Rectal smooth muscle tissue (tissue), 1 donor: Measurements from ENCODE around the gene DPH7.

Source experiments
- H3K27ac ChIP-seq: one replicate; pipeline ENCODE4 v1.7.0; 2013; ENCODE audit warnings: low read depth, low read length, inconsistent platforms
- H3K27me3 ChIP-seq: one replicate; pipeline ENCODE4 v1.7.0; 2013; ENCODE audit warnings: low read length; ENCODE audit not compliant: control insufficient read depth, insufficient read depth
- H3K36me3 ChIP-seq: one replicate; pipeline ENCODE4 v1.7.0; 2013; ENCODE audit warnings: low read length; ENCODE audit not compliant: control insufficient read depth, insufficient read depth
- H3K4me1 ChIP-seq: one replicate; pipeline ENCODE4 v1.7.0; 2013; ENCODE audit warnings: low read length; ENCODE audit not compliant: control insufficient read depth, insufficient read depth
- H3K4me3 ChIP-seq: one replicate; pipeline ENCODE4 v1.7.0; 2013; ENCODE audit warnings: low read length
- H3K9ac ChIP-seq: one replicate; pipeline ENCODE4 v1.7.0; 2013; ENCODE audit warnings: low read length

The DPH7 gene

DNA sequence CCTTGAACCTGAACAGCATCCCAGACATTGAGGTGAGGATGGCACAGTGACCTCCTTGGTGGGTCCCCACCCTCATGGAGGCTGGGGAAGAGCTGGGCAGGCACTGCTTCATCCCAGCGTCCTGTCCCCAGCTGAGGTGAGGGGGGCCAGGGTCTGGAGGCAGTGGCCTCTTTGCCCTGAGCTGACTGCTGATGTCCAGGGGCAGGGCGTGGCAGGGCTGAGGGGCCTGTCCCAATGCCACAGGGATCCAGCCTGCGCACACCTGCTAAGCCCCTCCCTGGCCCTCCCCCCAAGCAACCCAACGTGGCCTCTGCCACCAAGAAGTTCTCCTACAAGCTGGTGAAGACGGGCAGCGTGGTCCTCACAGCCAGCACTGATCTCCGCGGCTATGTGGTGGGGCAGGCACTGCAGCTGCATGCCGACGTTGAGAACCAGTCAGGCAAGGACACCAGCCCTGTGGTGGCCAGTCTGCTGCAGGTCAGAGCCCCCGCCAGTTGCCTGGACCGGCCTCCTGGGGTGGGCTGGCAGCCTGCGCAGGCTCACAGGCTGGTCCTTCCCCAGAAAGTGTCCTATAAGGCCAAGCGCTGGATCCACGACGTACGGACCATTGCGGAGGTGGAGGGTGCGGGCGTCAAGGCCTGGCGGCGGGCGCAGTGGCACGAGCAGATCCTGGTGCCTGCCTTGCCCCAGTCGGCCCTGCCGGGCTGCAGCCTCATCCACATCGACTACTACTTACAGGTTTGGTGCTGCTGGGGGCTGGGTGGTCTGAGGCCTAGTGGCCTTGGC is 35.2 kb upstream of the DPH7 start:
- H3K27ac ChIP-seq, result no peak overlapping the region
- H3K9ac ChIP-seq, result no peak overlapping the region
- H3K4me3 ChIP-seq, result no peak overlapping the region
- peaks cover 14% of the 10 kb centered on the region for H3K36me3 ChIP-seq
- H3K4me1 ChIP-seq, result peaks cover 7% of the 10 kb centered on the region
- H3K27me3 ChIP-seq, result no peaks in the 10 kb centered on the region

DNA sequence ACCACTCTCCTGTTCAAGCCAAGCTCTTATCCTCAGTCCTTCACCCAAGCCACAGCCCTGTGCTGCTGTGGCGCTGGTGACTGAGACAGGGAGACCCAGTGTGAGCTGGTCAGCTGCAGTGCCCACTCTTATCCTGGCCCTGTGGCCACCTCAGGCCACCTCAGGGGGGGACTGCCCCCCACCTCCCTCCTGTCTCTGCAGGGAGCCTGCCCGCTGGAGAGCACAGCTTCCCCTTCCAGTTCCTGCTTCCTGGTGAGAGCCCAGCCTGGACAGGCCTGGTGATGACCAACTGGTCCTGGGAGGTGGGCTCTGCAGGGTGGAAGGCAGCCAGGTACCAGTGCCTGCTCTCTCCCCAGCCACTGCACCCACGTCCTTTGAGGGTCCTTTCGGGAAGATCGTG is 34.5 kb upstream of the DPH7 start:
- Histone ChIP-seq H3K9ac (no peak overlapping the region), H3K27me3 (no peaks in the 10 kb centered on the region), H3K36me3 (peaks cover 14% of the 10 kb centered on the region), H3K4me1 (peaks cover 7% of the 10 kb centered on the region), H3K27ac (no peak overlapping the region), H3K4me3 (no peak overlapping the region)

DNA sequence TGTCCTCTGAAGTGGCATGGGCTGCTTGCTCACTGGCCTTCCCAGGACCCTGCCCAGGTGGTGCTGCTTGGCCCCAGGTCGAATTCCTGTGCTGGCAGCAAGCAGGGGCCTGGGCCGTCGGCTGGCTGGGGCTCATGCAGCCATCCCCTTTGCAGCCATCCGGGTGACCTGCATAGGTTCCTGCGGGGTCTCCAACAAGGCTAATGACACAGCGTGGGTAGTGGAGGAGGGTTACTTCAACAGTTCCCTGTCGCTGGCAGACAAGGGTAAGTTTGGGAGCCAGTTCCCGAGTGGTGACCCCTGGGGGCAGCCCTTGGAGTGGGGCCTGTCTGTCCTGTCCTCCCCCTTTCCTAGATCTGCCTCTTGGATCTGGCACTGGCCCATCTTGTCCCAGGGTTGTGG is 34.0 kb upstream of the DPH7 start:
- Histone ChIP-seq H3K4me1 (peaks cover 4% of the 10 kb centered on the region), H3K27me3 (no peaks in the 10 kb centered on the region), H3K4me3 (no peak overlapping the region), H3K36me3 (peaks cover 14% of the 10 kb centered on the region), H3K9ac (no peak overlapping the region), H3K27ac (no peak overlapping the region)

DNA sequence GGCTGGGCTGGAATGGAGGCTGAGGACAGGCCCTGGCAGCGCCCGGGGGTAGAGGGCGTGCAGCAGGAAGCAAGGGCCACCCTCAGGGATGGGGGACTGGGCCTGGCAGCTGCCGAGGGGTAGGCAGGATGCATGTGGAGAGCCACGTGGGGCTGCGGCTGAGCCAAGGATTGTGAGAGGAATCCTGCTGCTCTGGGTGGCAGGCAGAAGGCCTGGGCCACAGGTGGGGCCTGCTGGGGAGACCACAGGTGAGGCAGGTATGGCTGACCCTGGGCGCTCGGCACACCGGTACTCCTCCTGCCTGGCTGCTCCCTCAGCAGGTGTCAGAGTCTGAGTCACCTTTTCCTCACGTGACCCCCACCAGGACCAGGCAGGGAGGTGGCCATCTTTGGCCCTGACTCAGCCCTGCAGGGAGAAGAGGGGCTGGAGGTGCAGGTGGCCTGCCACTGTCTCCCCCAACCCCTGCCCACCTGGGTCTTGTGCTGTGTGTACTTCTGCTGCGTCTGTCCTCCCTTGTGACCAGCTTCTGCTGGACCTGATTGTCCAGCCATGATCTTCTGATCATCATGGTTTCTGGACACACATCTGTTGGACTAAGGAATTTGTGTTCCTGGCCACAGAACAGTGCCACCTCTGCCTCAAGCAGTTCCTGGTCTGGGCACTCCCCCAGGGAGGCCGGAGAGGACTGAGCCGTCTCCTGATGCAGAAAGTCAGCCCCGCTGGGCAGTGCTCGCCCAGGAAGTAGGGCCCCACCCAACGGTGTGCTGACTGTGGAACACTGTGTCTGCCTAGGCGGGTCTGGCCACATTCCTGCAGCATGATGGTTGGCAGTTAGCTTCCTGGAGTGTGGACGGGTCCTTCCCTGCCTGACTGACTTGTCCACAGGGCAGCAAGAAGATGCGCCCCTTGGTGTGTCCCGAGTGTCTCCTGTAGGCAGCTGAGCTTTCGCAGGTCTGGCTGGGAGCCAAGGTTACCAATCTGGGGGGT is 33.2 kb upstream of the DPH7 start:
- H3K9ac ChIP-seq, result no peak overlapping the region

DNA sequence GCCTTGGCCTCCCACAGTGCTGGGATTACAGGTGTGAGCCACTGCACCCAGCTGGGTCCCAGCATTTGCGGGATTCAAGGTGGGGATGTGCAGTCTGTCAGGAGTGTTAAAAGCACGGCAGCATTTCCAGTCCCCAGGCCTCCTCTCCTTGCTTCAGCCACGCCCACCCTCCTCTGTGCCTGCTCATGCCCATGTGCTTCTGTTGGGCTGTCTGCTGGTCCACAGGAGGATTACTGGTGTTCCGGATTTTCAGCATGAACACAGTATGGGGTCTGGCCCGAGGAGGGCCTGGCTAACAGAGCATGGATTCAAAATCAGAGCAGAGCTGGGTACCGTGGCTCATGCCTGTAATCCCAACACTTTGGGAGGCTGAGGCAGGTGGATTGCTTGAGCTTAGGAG is 32.2 kb upstream of the DPH7 start:
- Histone ChIP-seq H3K4me3 (no peak overlapping the region), H3K4me1 (peaks cover 5% of the 10 kb centered on the region), H3K9ac (no peak overlapping the region)

More for the DNA sequence above, 33.2 kb upstream of the DPH7 start:
- H3K36me3 ChIP-seq, result peaks cover 14% of the 10 kb centered on the region
- H3K27me3 ChIP-seq, result no peaks in the 10 kb centered on the region
- no peak overlapping the region for H3K27ac ChIP-seq
- H3K4me1 ChIP-seq, result no peaks in the 10 kb centered on the region
- peak overlapping the region; percentile 37 for H3K4me3 ChIP-seq

DNA sequence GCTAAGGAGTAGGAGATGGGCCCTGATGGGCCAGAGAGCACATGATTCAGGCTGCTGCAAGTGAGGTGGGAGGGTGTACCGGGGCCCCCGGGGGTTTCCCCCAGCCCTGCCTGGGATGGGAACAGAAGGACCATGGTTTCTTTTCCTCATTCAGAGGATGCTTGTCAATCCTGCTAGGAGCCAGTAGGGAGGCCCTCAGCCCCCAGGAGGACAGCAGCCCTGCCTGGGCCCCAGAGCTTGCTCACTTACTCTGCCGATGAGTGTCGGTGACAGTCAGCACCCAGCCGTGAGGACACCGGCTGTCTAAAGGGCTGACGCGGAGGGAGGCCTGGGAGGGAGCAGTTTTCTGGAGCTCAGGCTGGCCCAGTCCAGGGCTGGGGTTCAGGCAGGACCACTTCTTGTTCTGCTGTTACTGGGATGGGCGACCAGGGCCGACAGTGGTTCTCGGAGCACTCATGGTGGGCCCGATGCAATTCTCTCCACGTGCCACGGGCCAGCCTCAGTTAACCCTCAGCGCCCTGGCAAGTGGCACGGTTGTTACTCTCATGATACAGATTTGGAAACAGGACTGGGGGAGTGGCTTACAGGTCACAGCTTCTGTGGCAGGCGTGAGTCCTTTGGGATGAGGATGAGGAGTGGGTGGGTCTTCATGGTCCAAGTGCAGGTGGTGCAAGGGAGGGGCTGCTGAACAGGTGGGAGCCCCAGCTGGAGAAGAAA is 28.6 kb upstream of the DPH7 start:
- peak overlapping the region; percentile 93 for H3K4me3 ChIP-seq
- H3K27ac ChIP-seq, result no peak overlapping the region
- H3K9ac ChIP-seq, result peak overlapping the region; percentile 21
- H3K36me3 ChIP-seq, result no peaks in the 10 kb centered on the region
- H3K27me3 ChIP-seq, result no peaks in the 10 kb centered on the region
- peaks cover 5% of the 10 kb centered on the region for H3K4me1 ChIP-seq

More for the DNA sequence above, 32.2 kb upstream of the DPH7 start:
- H3K27me3 ChIP-seq, result no peaks in the 10 kb centered on the region
- no peak overlapping the region for H3K27ac ChIP-seq
- H3K36me3 ChIP-seq, result peaks cover 10% of the 10 kb centered on the region

DNA sequence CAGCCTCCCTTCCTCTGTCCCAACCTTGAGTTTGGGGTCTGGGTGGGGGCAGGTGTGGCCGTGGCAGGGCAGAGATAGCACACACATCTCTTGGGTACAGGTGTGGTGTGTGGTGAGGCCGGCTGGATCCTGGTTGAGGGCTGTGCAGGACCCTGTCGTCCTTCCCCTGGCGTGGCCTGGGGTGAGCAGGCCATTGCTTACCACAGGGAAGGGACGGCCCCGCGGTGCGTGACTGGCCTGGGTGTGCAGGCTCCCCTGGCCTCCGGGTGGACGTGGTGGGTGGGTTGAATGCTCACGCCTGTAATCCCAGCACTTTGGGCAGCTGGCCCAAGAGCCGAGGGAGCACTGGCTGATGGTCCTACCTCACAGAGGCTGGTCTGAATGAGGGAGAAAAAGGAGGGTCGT is 28.0 kb upstream of the DPH7 start:
- H3K36me3 ChIP-seq, result no peaks in the 10 kb centered on the region
- H3K27me3 ChIP-seq, result no peaks in the 10 kb centered on the region
- peak overlapping the region; percentile 93 for H3K4me3 ChIP-seq
- peaks cover 5% of the 10 kb centered on the region for H3K4me1 ChIP-seq
- H3K27ac ChIP-seq, result no peak overlapping the region
- H3K9ac ChIP-seq, result peak overlapping the region; percentile 21

DNA sequence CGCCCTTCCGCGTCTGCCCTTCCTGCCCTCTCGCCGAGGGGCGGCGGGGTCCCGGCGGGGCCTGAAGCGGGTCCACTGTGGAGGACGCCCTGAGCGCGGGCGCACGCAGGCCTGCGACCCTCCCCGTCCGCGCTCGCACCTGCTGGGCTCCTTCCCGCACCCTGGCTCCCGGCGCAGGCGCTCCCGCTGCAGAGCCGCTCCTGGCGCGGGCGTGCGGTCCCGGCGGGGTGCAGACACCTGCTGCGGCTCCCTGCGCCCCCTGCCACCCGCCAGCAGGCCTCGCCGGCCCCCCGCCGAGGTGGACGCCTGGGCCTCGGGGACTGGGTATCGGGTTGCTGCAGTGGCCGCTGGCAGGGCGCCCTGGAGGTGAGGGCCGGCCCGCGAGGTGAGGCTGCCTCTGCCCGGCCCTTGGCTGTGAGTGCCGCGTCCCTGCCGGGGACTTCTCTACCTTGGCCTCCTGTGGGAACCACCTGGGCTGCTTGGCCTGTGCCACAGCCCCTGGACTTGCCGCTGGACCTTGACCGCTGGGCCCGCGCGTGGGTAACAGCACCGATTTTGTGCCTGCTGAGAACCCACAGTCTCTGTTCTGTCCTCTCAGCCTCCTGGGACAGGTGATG is 27.4 kb upstream of the DPH7 start:
- no peaks in the 10 kb centered on the region for H3K27me3 ChIP-seq

DNA sequence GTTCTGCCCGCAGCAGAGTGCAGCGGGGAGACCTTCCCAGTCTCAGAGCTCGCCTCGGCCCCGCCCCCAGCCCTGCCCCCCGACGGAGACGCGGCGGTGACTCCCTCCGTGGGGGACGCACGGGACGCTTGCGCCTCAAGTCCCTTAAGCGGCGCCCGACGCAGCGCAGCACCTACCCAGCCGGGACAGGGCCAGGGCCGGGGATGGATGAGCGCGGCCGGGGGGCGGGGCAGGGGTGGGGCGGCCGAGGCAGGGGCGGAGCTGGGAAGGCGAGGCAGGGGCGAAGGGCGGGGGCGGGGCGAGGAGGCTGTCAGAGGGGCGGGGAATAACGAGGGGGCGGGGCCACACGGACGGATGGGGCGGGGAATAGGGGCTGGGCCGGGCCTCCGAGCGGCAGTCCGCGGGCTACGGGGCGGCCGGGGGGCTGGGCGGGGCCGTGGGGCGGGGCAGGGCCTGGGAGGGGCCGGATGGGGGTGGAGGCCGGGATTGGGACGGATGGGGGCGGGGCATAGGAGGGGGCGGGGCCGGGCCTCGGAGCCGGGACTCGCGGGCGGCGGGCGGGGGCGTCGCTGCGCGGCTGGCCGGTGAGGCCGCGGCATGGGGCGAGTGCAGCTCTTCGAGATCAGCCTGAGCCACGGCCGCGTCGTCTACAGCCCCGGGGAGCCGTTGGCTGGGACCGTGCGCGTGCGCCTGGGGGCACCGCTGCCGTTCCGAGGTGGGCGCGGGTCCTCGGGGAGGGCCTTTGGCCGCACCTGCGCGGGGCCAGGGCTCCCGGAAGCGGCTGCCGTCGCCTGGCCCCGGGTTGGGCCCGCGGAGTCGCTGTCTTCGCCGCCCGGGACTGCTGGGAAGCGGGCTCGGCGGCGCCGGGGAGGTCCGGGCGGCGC is 26.6 kb upstream of the DPH7 start, which contains the start of gene ARRDC1:
Gene ARRDC1, plus strand, starts transcription at position 566 of the 884 bp plus-strand sequence. Its CDS starts 32 bp downstream, at position 598.
- H3K27me3 ChIP-seq, result no peaks in the 10 kb centered on the region
- peak within 1 kb of the TSS; percentile 61 for H3K27ac ChIP-seq
- H3K4me1 ChIP-seq, result peaks cover 5% of the 10 kb centered on the region
- H3K9ac ChIP-seq, result peak within 1 kb of the TSS; percentile 73
- peak within 1 kb of the TSS; percentile 93 for H3K4me3 ChIP-seq
- H3K36me3 ChIP-seq, result no peaks in the 10 kb centered on the region

More for the DNA sequence above, 27.4 kb upstream of the DPH7 start:
- Histone ChIP-seq H3K4me1 (peaks cover 5% of the 10 kb centered on the region), H3K36me3 (no peaks in the 10 kb centered on the region), H3K4me3 (peak overlapping the region; percentile 93), H3K27ac (peak overlapping the region; percentile 40), H3K9ac (peak overlapping the region; percentile 10)

DNA sequence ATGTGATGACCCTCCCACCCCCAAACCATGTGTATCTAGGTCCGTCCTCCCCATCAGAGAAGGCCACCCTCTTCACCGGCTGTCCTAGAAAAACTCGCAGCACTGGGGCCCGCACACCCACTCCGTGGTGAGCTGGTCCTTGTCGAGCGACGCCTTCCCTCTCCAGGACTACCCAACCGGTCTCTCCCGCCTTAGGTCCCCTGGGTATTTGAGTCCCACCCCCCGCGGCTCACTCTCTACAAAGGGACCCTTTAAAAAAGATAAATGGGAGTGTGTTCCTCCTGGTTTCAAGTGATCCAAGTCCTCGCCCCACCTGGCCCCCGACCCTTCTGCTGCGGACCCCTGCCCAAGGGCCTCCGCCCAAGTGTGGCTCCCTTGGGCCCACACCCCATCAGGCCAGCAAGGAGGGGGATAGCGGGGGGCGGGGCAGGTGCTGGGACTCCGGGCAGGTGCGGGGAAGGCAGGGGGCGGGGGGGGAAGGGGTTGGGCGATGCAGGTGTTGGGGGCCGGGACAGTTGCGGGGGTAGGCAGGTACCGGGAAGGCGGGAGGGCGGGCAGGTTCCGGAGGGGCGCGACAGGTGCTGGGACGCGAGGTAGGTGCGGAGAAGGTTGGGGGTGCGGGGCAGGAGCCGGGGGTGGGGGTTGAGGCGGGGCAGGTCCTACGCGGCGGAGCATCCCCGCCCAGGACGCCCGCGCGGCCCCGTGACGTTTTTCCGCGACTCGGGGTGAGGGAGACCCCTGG is 25.8 kb upstream of the DPH7 start:
- H3K27ac ChIP-seq, result no peak overlapping the region
- H3K4me3 ChIP-seq, result no peak overlapping the region
- H3K27me3 ChIP-seq, result no peaks in the 10 kb centered on the region
- H3K36me3 ChIP-seq, result no peaks in the 10 kb centered on the region
- peaks cover 5% of the 10 kb centered on the region for H3K4me1 ChIP-seq
- H3K9ac ChIP-seq, result no peak overlapping the region
